GM18858 (cell line): Measurements from ENCODE around the gene PTPRG.
"Not testable (repeated sequence)": the region's sequence is repeated elsewhere in the genome, so short reads cannot be mapped to it uniquely, and the experiment has no call there.

Experiments
- ATAC-seq: cut with Tn5 transposase; IDR thresholded peaks from one replicate; pipeline ENCODE4 v1.9.1; 2021; ENCODE audit not compliant: unreplicated experiment

Gene PTPRG

GRCh38 chr3:61748288-61748687, 186.9 kb downstream of the PTPRG start:
- no peak for ATAC-seq

DNA sequence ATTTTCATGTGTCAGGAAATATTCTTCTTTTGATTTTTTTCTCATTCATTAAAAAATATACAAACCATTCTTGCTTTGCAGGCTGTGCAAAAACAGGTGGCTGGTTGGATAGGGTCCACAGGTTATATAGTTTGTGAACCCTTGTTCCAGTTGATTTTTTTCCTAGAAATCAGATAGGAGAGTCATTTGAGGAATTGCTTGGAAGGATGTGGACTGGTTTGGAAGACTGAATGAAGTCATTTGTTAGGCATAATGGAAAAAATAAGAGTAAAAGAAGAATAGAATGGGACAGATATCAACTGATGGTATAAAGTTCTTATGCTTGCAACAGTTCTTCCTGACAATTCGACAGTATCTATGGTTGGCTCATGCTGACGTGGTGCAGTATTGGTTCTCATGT, 189.4 kb downstream of the PTPRG start:
- ATAC-seq, result no peak

GRCh38 chr3:61758839-61759238, 197.5 kb downstream of the PTPRG start:
- no peak for ATAC-seq

DNA sequence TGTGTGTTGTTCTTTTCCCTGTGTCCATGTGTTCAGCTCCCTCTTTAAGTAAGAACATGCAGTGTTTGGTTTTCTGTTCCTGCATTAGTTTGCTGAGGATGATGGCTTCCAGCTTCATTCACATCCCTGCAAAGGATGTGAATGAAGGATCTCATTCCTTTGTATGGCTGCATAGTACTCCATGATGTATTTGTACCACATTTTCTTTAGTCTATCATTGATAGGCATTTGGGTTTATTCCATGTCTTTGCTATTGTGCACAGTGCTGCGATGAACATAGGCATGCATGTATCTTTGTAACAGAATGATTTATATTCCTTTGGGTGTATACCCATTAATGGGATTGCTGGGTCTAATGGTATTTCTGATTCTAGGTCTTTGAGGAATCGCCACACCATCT, 199.4 kb downstream of the PTPRG start:
- not testable (repeated sequence) for ATAC-seq

GRCh38 chr3:61761694-61762430, 200.5 kb downstream of the PTPRG start:
- ATAC-seq, result no peak

- no peak for ATAC-seq
Observed at GRCh38 chr3:61765157-61765876, 203.9 kb downstream of the PTPRG start.

GRCh38 chr3:61768284-61769037, 207.1 kb downstream of the PTPRG start:
- no peak for ATAC-seq

GRCh38 chr3:61769266-61769990, 208.1 kb downstream of the PTPRG start:
- ATAC-seq, result no peak

- no peak for ATAC-seq
Observed at GRCh38 chr3:61771976-61772375, 210.6 kb downstream of the PTPRG start.

- ATAC-seq, result no peak
Observed at GRCh38 chr3:61772456-61772855, 211.1 kb downstream of the PTPRG start.

DNA sequence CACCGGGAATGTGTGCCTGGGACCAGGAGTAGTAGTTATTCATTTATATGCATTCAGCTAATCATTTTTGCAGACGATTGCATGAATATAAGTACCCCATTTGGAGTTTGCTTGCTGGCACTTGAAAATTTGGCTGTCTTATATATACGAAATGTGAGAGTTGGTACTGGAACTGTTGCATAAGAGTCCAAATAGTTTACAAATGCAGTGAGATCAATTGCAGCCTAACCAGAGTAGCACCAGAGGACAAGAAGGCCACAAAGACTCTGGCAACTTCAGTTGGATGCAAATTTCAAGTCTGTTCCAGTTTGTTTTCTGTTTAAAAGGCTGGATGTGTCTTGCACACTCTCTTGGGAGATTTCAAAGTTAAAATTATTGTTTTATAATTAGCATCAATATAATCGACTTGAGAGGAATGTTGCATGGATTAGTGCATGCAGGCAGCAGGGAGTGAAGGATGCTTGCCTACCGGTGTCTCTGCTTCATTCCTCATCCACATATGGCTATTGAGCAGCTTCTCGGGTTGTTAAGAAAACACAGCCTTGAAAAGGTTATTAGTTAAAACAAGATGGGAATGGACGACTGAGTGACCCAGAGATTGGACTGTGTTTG, 213.0 kb downstream of the PTPRG start:
- ATAC-seq, result no peak

GRCh38 chr3:61776390-61776789, 215.0 kb downstream of the PTPRG start:
- no peak for ATAC-seq

GRCh38 chr3:61777483-61777882, 216.1 kb downstream of the PTPRG start:
- ATAC-seq, result no peak

DNA sequence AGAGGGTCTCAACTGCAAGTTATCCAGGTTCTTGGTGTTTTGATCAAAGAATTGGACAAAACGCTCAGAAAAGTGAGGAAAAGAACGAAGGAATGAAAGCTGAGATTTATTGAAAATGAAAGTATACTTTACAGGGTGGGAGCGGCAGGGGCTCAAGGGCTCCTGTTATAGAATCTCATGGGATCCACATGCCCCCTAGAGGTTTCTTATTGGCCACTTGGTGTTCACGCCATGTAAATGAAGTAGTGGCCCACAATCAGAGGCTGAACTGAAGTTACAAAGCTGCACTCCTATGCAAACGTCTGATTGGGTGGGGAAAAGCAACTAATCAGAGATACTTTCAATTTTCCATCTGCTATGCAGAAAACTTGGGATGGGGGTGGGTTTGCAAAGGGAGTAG, 216.7 kb downstream of the PTPRG start:
- no peak for ATAC-seq

GRCh38 chr3:61780016-61780415, 218.6 kb downstream of the PTPRG start:
- ATAC-seq, result no peak

DNA sequence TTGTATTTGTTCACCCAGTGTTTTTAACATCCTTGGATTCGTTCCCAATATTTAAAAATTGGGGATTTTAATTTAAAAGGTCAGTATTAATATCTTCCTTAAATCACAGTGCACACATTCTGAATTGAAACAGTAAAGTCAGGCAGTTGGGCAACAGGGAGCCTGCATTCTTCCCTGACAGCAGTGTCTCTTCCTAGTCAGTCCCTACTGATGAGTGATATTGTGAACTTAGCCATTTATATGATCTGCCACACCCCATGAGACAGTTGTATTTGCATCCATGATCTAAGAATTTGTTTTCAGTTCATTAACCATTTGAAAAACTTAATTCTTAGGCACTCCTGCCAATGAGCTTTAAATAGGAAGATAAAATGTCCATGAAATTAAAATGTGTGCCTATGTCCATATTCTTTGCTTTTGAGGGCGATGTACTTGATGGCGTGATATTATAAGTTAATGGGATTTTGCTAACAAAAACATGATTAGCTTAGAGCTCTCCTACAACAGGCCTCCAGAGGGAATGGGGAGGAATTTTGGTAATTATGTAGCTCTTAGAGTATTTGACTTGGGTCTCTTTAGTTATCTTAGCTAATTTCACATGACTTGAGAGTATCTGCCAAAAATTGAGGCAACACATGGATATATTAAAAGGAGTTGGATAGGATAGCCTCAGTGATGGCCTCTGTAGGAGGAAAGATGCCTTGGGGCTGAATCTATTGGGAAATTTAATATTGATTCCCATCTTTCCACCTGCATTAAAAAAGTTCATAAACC, 219.3 kb downstream of the PTPRG start:
- ATAC-seq, result no peak

DNA sequence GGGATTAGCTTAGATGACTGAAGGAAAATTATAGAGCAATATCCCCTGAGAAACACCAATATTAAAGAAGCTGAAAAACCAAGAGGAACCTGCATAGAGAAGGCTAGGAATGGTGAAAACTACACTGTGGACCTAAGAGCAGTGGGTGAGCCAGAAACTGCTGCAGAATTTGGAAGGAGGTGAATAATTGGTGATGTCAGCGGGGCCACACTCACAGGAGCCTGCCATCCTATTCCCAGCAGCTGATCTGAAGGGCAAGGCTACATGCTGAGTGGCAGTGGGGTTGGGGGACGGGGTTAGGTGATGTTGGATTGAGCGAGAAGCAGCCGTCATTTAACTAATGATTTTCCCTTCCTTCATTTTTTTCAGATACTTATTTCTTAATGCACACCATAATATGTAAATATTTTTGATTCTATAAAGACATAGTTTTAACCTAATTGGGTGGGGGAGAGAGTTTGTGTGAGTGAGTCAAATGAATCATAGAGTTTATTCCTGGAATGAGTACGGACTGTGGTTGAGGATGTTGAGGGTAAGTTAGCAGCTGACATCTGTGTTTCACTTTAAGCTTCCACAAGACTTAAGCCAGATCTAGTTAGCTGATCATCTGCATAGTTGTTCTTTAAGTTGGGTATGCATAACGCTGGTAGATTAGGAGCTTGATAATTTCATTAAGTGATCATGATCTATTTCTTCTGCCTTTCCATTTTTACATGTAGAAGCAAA, 222.8 kb downstream of the PTPRG start:
- ATAC-seq, result no peak

DNA sequence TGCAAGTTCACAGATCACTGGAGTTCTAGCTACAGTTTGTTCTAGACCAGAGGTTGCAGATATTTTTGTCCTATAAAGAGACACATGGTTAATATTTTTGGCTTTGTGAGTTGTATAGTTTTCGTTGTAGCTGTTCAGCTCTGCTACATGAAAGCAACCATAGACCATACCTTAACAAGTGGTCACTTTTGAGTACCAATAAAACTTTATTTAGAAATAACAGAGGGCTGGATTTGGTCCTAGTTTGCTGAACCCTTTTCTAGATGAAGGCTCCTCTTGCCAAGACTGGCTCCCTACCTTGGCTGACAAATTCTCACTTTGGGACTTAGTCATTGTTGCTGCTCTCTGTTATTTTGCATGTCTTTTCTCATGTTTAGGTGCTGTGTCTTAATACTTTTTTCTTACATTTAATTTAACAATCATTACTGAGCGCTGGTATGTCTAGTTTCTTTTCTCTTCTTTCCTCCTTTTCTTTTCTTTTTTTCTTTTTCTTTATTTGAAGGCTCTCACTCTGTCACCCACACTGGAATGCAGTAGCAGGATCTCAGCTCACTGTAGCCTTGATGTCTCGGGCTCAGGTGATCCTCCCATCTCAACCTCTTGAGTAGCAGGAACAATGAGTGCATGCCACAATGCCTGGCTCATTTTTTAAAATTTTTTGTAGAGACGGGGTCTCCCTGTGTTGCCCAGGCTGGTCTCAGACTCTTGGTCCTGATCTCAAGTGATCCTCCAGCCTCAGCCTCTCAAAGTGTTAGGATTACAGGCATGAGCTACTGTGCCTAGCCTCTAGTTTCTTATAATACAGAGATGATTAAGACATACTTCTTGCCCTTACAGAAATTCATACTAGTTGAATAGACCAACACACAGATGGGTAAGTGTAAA, 227.5 kb downstream of the PTPRG start:
- ATAC-seq, result no peak
